PC-3 (cell line): Measurements from ENCODE around the gene UBXN6. TPM values are rescaled to one million over a fixed set of nuclear protein-coding genes. Genes with fewer than 3 reads are reported as not detected.

Source experiments
- ATAC-seq: fragments of 200-7000 bp; cut with Tn5 transposase; 2 replicates; pipeline ENCODE4 v1.9.1; 2020; ENCODE audit warnings: mild to moderate bottlenecking, moderate library complexity
- BruUV-seq: library from RNA; stranded (reverse); fragments of 400-500 nt; replicated peaks from 2 replicates; lab custom pipeline; 2021; lab: Mats Ljungman, UMichigan
- CTCF ChIA-PET: fragments of 300-600 bp; sonication (Branson Sonifier 250); formaldehyde crosslinking; loops from one replicate; lab custom pipeline; 2022; ENCODE audit warnings: antibody characterized with exemption; lab: Charles Lee
- POLR2A ChIA-PET: fragments of 300-600 bp; sonication (Branson Sonifier 250); formaldehyde crosslinking; loops from one replicate; lab custom pipeline; 2022; ENCODE audit warnings: antibody characterized with exemption; ENCODE audit not compliant: unreplicated experiment; lab: Charles Lee
- DNase-seq: peaks from one replicate; pipeline ENCODE4 v3.0.0-alpha.2; 2015
- H2AFZ ChIP-seq: fragments of 300-600 bp; sonication (generic); 2 replicates; pipeline ENCODE4 v1.6.0; 2016; ENCODE audit warnings: antibody characterized with exemption, low read length
- H3F3A ChIP-seq: fragments of 300-600 bp; sonication (generic); one replicate; pipeline ENCODE4 v1.6.0; 2017; ENCODE audit warnings: antibody characterized with exemption, low read length, control low read depth, mild to moderate bottlenecking; ENCODE audit not compliant: unreplicated experiment
- H3K27ac ChIP-seq: fragments of 300-600 bp; sonication (generic); 2 replicates; pipeline ENCODE4 v1.5.1; 2016; ENCODE audit warnings: mild to moderate bottlenecking, low read length
- H3K27me3 ChIP-seq: fragments of 300-600 bp; sonication (generic); 2 replicates; pipeline ENCODE4 v1.6.1; 2016; ENCODE audit warnings: low read length, mixed read lengths
- H3K36me3 ChIP-seq: fragments of 300-600 bp; sonication (generic); 2 replicates; pipeline ENCODE4 v1.6.1; 2016; ENCODE audit warnings: low read depth, mixed run types, low read length, mixed read lengths
- H3K4me1 ChIP-seq: fragments of 300-600 bp; sonication (generic); 2 replicates; pipeline ENCODE4 v1.5.1; 2016; ENCODE audit warnings: low read length; ENCODE audit not compliant: insufficient read depth
- H3K4me2 ChIP-seq: fragments of 300-600 bp; sonication (generic); 2 replicates; pipeline ENCODE4 v1.6.0; 2016; ENCODE audit warnings: low read length
- H3K4me3 ChIP-seq: fragments of 300-600 bp; sonication (generic); 2 replicates; pipeline ENCODE4 v1.5.1; 2016; ENCODE audit warnings: mild to moderate bottlenecking, low read length, mixed read lengths
- H3K79me2 ChIP-seq: fragments of 300-600 bp; sonication (generic); 2 replicates; pipeline ENCODE4 v1.6.1; 2017; ENCODE audit warnings: low read length, mixed read lengths
- H3K9ac ChIP-seq: fragments of 300-600 bp; sonication (generic); 2 replicates; pipeline ENCODE4 v1.6.0; 2016; ENCODE audit warnings: mild to moderate bottlenecking, low read length
- H3K9me2 ChIP-seq: fragments of 300-600 bp; sonication (generic); replicated peaks from 2 replicates; pipeline ENCODE4 v1.6.1; 2016; ENCODE audit warnings: mixed run types, low read length, mixed read lengths
- H3K9me3 ChIP-seq: fragments of 300-600 bp; sonication (generic); 2 replicates; pipeline ENCODE4 v1.6.1; 2016; ENCODE audit warnings: low read length, mixed read lengths
- H4K20me1 ChIP-seq: fragments of 300-600 bp; sonication (generic); 2 replicates; pipeline ENCODE4 v1.6.1; 2016; ENCODE audit warnings: low read length, mixed read lengths
- EZH2 ChIP-seq: fragments of 300-600 bp; sonication (generic); IDR thresholded peaks from one replicate; pipeline ENCODE4 v1.6.1; 2017; ENCODE audit warnings: antibody characterized with exemption, mild to moderate bottlenecking, low read length; ENCODE audit not compliant: unreplicated experiment
- EZH2phosphoT487 ChIP-seq: fragments of 300-600 bp; sonication (generic); IDR thresholded peaks from 2 replicates; pipeline ENCODE4 v1.6.1; 2018; ENCODE audit warnings: mild to moderate bottlenecking, antibody characterized with exemption, low read length, borderline replicate concordance
- intact Hi-C: fragments of 100-400 bp; cut with micrococcal nuclease; formaldehyde crosslinking; loops from 2 replicates; pipeline ENCODE4 v1.9.0; 2023
- total RNA-seq: library from RNA; depleted of rRNA; stranded (reverse); fragments of >200 nt; gene quantifications from 2 replicates; pipeline ENCODE4 v1.2.3, GENCODE V29; 2014
- TF ChIP-seq, protein P1 (sequence below): fragments of 300-600 bp; sonication (generic); conservative IDR thresholded peaks from 2 replicates; pipeline ENCODE4 v1.5.1; 2017; ENCODE audit warnings: antibody characterized with exemption, low read depth, mild to moderate bottlenecking, low read length

Gene UBXN6
- total RNA-seq, 1 experiment from 2014 or later = 64.0 TPM

DNA sequence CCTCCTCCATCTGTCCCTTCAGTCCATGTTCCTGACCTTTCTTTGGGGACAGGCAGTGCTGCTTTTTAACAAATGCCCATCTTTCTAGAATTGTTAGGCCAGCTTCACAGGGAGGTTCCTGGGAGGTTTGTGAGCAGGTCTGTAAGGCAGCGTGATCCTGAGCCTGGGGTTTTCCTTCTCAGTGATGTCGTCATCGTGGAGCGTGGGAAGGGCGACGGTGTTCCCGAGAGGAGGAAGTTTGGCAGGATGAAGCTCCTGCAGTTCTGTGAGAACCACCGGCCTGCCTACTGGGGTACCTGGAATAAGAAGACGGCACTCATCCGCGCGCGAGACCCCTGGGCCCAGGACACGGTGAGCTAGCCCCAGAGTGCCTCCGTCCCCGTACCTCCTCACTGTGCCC is 28.3 kb downstream of the UBXN6 start:
- Histone ChIP-seq H3K9ac (no peak overlapping the region), H3K79me2 (no peaks in the 10 kb centered on the region), H3K9me2 (no peaks in the 10 kb centered on the region), H4K20me1 (no peaks in the 10 kb centered on the region), H3K27me3 (no peaks in the 10 kb centered on the region), H3K36me3 (peaks cover 4% of the 10 kb centered on the region; the same call in 1 of the 2 replicates), H3K4me3 (no peak overlapping the region), H3F3A (no peaks in the 10 kb centered on the region), H3K4me1 (no peaks in the 10 kb centered on the region), H3K9me3 (no peaks in the 10 kb centered on the region), H3K27ac (no peak overlapping the region), H3K4me2 (no peak overlapping the region), H2AFZ (no peak overlapping the region)
- CTCF ChIA-PET = no interaction called here
- intact Hi-C loops = no loop called here
- TF ChIP-seq, protein P1, sequence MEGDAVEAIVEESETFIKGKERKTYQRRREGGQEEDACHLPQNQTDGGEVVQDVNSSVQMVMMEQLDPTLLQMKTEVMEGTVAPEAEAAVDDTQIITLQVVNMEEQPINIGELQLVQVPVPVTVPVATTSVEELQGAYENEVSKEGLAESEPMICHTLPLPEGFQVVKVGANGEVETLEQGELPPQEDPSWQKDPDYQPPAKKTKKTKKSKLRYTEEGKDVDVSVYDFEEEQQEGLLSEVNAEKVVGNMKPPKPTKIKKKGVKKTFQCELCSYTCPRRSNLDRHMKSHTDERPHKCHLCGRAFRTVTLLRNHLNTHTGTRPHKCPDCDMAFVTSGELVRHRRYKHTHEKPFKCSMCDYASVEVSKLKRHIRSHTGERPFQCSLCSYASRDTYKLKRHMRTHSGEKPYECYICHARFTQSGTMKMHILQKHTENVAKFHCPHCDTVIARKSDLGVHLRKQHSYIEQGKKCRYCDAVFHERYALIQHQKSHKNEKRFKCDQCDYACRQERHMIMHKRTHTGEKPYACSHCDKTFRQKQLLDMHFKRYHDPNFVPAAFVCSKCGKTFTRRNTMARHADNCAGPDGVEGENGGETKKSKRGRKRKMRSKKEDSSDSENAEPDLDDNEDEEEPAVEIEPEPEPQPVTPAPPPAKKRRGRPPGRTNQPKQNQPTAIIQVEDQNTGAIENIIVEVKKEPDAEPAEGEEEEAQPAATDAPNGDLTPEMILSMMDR = no peak
- no peak for TF ChIP-seq EZH2phosphoT487
- TF ChIP-seq EZH2 = no peak
- no peak for ATAC-seq
- BruUV-seq = no TSS peak
- DNase-seq = no peak
- POLR2A ChIA-PET = no interaction called here

DNA sequence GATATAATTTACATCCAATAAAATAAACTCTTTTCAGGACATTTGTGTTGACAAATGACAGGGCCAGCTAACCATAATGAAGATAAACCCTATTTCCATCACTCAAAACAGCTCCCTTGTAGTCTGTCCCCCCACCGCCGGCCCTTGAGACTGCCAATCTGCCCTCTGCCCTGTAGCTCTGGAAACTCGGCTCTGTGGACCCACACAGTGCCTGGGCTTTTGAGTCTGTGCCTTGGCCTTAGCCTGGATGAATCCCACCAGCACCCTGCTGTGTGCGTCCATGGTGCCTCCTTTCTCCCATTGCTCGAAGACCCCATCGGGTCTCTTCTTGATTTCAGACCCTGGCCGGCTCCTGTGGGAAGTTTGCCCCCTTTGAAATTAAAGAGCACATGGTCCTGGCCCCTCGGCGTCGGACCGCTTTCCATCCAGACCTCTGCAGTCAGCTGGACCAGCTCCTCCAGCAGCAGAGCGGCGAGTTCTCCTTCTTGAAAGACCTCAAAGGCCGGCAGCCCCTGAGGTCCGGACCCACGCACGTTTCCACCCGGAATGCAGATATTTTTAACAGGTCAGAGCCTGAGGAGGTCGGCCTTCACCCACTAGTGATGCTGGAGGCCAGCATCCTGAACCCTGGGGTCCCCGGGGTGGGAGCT is 29.1 kb downstream of the UBXN6 start:
- H3K4me3 ChIP-seq = no peak overlapping the region
- no peaks in the 10 kb centered on the region for H3K27me3 ChIP-seq
- peaks cover 4% of the 10 kb centered on the region; the same call in 1 of the 2 replicates for H3K36me3 ChIP-seq
- H3F3A ChIP-seq = no peaks in the 10 kb centered on the region
- no peak overlapping the region for H3K4me2 ChIP-seq
- H3K9me2 ChIP-seq = no peaks in the 10 kb centered on the region
- no peaks in the 10 kb centered on the region for H4K20me1 ChIP-seq
- no peak for TF ChIP-seq EZH2
- TF ChIP-seq EZH2phosphoT487 = no peak
- TF ChIP-seq, protein P1 = no peak
- H3K4me1 ChIP-seq = no peaks in the 10 kb centered on the region
- ATAC-seq = no peak
- no peaks in the 10 kb centered on the region for H3K9me3 ChIP-seq
- H3K79me2 ChIP-seq = no peaks in the 10 kb centered on the region
- CTCF ChIA-PET = no interaction called here
- no TSS peak for BruUV-seq
- no peak overlapping the region for H3K27ac ChIP-seq
- DNase-seq = no peak
- no peak overlapping the region for H3K9ac ChIP-seq
- no peak overlapping the region for H2AFZ ChIP-seq
- POLR2A ChIA-PET = no interaction called here
- intact Hi-C loops = no loop called here

DNA sequence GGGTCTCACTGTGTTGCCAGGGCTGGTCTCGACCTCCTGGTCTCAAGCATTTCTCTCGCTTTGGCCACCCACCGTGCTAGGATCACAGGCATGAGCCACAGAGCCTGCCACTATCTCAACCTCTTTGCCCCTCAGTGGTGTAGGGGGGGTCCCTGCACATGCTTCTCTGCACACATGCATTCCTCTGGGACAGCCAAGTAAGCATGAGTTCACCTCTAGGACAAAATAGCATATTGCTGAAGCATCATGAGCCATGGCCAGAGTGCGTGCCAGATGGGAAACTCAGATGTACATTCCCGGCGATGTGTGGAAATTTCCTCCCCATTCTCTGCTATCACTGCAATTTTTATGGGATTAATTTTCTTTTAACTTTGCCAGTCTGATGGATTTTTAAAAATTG is 32.1 kb downstream of the UBXN6 start:
- Histone ChIP-seq H3K4me1 (no peaks in the 10 kb centered on the region), H3K36me3 (peaks cover 4% of the 10 kb centered on the region; the same call in 1 of the 2 replicates), H3F3A (no peaks in the 10 kb centered on the region), H3K9ac (no peak overlapping the region), H3K27me3 (no peaks in the 10 kb centered on the region), H3K27ac (no peak overlapping the region), H3K9me2 (no peaks in the 10 kb centered on the region), H3K9me3 (no peaks in the 10 kb centered on the region), H2AFZ (no peak overlapping the region), H3K4me3 (no peak overlapping the region), H4K20me1 (no peaks in the 10 kb centered on the region), H3K4me2 (no peak overlapping the region), H3K79me2 (no peaks in the 10 kb centered on the region)
- POLR2A ChIA-PET = no interaction called here
- no peak for TF ChIP-seq EZH2
- no peak for TF ChIP-seq EZH2phosphoT487
- no peak for ATAC-seq
- no TSS peak for BruUV-seq
- CTCF ChIA-PET = no interaction called here
- no peak for DNase-seq
- intact Hi-C loops = no loop called here
